ENCODE measurements around the gene CBX4.

DNA sequence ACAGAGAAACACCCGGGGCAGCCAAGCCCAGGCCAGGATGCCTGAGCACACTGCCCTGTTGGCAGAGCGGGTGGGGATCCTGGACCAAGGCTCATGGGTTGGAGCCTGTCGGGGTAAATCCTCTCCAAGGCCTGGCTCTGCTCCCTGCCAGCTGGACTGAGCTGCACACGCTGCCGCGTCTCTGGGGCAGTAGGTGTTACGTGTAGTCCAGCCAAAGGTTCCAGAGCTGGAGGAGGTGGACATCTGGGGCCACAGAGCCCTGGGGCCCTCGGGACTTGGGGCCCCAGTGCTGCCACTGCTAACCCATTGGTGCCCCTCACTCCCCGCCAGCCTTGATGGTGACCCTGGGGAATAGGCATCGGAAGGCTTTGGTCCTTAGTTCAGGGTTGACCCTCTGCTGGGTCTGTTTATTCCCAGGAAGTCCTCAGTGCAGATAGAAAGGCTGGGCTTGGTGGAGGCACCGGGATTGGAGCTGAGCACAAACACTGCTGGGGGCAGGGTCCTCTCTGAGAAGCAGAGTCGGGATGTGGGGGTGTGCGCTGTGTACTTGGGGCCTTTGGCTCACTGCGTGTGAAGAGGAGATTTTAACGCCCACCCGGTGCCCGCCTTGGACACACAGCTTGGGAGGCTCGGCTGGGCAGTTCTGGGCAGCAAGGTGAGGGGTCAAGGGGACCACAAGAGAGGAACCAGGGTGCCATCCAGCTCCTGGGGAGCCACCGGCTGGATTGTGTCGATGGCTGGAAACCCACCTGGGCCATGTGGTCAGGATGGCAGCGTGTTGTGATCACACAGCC lies 16.3 kb upstream of the CBX4 start:
- TF ChIP-seq, protein P1, sequence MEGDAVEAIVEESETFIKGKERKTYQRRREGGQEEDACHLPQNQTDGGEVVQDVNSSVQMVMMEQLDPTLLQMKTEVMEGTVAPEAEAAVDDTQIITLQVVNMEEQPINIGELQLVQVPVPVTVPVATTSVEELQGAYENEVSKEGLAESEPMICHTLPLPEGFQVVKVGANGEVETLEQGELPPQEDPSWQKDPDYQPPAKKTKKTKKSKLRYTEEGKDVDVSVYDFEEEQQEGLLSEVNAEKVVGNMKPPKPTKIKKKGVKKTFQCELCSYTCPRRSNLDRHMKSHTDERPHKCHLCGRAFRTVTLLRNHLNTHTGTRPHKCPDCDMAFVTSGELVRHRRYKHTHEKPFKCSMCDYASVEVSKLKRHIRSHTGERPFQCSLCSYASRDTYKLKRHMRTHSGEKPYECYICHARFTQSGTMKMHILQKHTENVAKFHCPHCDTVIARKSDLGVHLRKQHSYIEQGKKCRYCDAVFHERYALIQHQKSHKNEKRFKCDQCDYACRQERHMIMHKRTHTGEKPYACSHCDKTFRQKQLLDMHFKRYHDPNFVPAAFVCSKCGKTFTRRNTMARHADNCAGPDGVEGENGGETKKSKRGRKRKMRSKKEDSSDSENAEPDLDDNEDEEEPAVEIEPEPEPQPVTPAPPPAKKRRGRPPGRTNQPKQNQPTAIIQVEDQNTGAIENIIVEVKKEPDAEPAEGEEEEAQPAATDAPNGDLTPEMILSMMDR (IDR thresholded peaks at IDR 0.05) = no peak
- no peak for TF ChIP-seq POLR2A (IDR thresholded peaks at IDR 0.05)
- TF ChIP-seq POLR2AphosphoS5 (IDR thresholded peaks at IDR 0.05) = no peak
- TF ChIP-seq EP300 (IDR thresholded peaks at IDR 0.05) = no peak
